Smooth muscle cell (in vitro differentiated cells): ENCODE data around the gene SERHL2. TPM values are rescaled to one million over a fixed set of nuclear protein-coding genes. Genes with fewer than 3 reads are reported as not detected.
"Not testable (repeated sequence)": the region's sequence is repeated elsewhere in the genome, so short reads cannot be mapped to it uniquely, and the experiment has no call there.

Experiments used
- DNase-seq: peaks from one replicate; lab custom pipeline; 2025; ENCODE audit not compliant: unreplicated experiment; lab: John Stamatoyannopoulos, UW
- H2AFZ ChIP-seq: fragments of 200-600 bp; sonication (generic); 2 replicates; pipeline ENCODE4 v1.6.0; 2016; ENCODE audit warnings: antibody characterized with exemption, low read depth, mild to moderate bottlenecking
- H3F3A ChIP-seq: fragments of 200-600 bp; sonication (generic); 2 replicates; pipeline ENCODE4 v1.6.0; 2017; ENCODE audit warnings: antibody characterized with exemption, low read depth
- H3K27ac ChIP-seq: fragments of 200-600 bp; sonication (generic); 2 replicates; pipeline ENCODE4 v1.5.1; 2016; ENCODE audit warnings: low read depth, mild to moderate bottlenecking
- H3K27me3 ChIP-seq: fragments of 200-600 bp; sonication (generic); 2 replicates; pipeline ENCODE4 v1.6.1; 2016; ENCODE audit warnings: low read depth, mild to moderate bottlenecking
- H3K36me3 ChIP-seq: fragments of 200-600 bp; sonication (generic); 2 replicates; pipeline ENCODE4 v1.5.1; 2016; ENCODE audit warnings: low read depth
- H3K4me1 ChIP-seq: fragments of 200-600 bp; sonication (generic); 2 replicates; pipeline ENCODE4 v1.5.1; 2016; ENCODE audit warnings: low read depth
- H3K4me2 ChIP-seq: fragments of 200-600 bp; sonication (generic); 2 replicates; pipeline ENCODE4 v1.6.0; 2016; ENCODE audit warnings: mild to moderate bottlenecking
- H3K4me3 ChIP-seq: fragments of 200-600 bp; sonication (generic); 2 replicates; pipeline ENCODE4 v1.5.1; 2016; ENCODE audit warnings: mild to moderate bottlenecking
- H3K79me2 ChIP-seq: fragments of 200-600 bp; sonication (generic); 2 replicates; pipeline ENCODE4 v1.6.0; 2016; ENCODE audit warnings: low read depth, mild to moderate bottlenecking
- H3K9ac ChIP-seq: fragments of 200-600 bp; sonication (generic); 2 replicates; pipeline ENCODE4 v1.6.0; 2016; ENCODE audit warnings: low read depth
- H3K9me3 ChIP-seq: fragments of 200-600 bp; sonication (generic); replicated peaks from 2 replicates; pipeline ENCODE4 v1.5.1; 2016; ENCODE audit warnings: low read depth
- H4K20me1 ChIP-seq: fragments of 200-600 bp; sonication (generic); 2 replicates; pipeline ENCODE4 v1.6.0; 2016; ENCODE audit warnings: low read depth
- CTCF ChIP-seq: fragments of 200-600 bp; sonication (generic); IDR thresholded peaks from 2 replicates; pipeline ENCODE4 v1.5.1; 2017; ENCODE audit warnings: borderline replicate concordance, mild to moderate bottlenecking, antibody characterized with exemption; ENCODE audit not compliant: insufficient read depth, poor library complexity, severe bottlenecking
- WGBS: methylation state at CpG from one replicate; pipeline ENCODE4 v1.1.7; 2016; ENCODE audit warnings: low lambda C conversion rate; 5-methylcytosine and 5-hydroxymethylcytosine counted together
- polyA plus RNA-seq: library from polyadenylated mRNA; unstranded; fragments of >200 nt; fragmentation: Nextera tagmentation; extraction: Ambion mirVana; gene quantifications from 2 replicates; pipeline ENCODE4 v1.2.1, GENCODE V29; 2016
- total RNA-seq: library from RNA; depleted of rRNA; stranded (reverse); fragments of >200 nt; gene quantifications from 2 replicates; pipeline ENCODE4 v1.2.3, GENCODE V29; 2014

Gene SERHL2
- total and polyA plus RNA-seq, 2 experiments from 2014 or later, result 1.3 to 4.6 TPM

GRCh38 chr22:42549331-42550060 lies 4.3 kb upstream of the SERHL2 start:
- Histone ChIP-seq H3K9ac (no peak overlapping the region), H3K4me2 (no peak overlapping the region), H3F3A (no peaks in the 10 kb centered on the region), H3K27me3 (no peaks in the 10 kb centered on the region), H3K36me3 (no peaks in the 10 kb centered on the region), H3K4me1 (no peaks in the 10 kb centered on the region), H4K20me1 (no peaks in the 10 kb centered on the region), H3K79me2 (no peaks in the 10 kb centered on the region), H3K27ac (no peak overlapping the region), H3K4me3 (no peak overlapping the region), H3K9me3 (no peaks in the 10 kb centered on the region), H2AFZ (no peak overlapping the region)
- DNase-seq, result no peak
- no peak for TF ChIP-seq CTCF
- WGBS, result 84% methylated on average over 9 of the region's 11 CpGs

GRCh38 chr22:42552294-42552647 lies 1.5 kb upstream of the SERHL2 start:
- not testable (repeated sequence) for H3K4me2 ChIP-seq, H3K9ac ChIP-seq, H3F3A ChIP-seq, H3K4me1 ChIP-seq, H3K79me2 ChIP-seq, H3K9me3 ChIP-seq, H3K4me3 ChIP-seq, H2AFZ ChIP-seq, H4K20me1 ChIP-seq, H3K27ac ChIP-seq, H3K36me3 ChIP-seq, DNase-seq, H3K27me3 ChIP-seq
- 96% methylated on average over 6 of the region's 6 CpGs for WGBS

GRCh38 chr22:42560381-42560780 lies 6.6 kb downstream of the SERHL2 start:
- no peak for DNase-seq
- Histone ChIP-seq H3K4me1 (no peaks in the 10 kb centered on the region), H3K27ac (no peak overlapping the region), H3K79me2 (no peaks in the 10 kb centered on the region), H4K20me1 (no peaks in the 10 kb centered on the region), H3K9ac (no peak overlapping the region), H3K9me3 (no peaks in the 10 kb centered on the region), H3F3A (no peaks in the 10 kb centered on the region), H3K27me3 (no peaks in the 10 kb centered on the region), H2AFZ (no peak overlapping the region), H3K4me2 (no peak overlapping the region), H3K4me3 (no peak overlapping the region), H3K36me3 (no peaks in the 10 kb centered on the region)
- no peak for TF ChIP-seq CTCF
- 91% methylated on average over 8 of the region's 8 CpGs for WGBS

GRCh38 chr22:42560781-42561180 lies 7.0 kb downstream of the SERHL2 start:
- H4K20me1 ChIP-seq, result no peaks in the 10 kb centered on the region
- no peaks in the 10 kb centered on the region for H3K27me3 ChIP-seq
- H3F3A ChIP-seq, result no peaks in the 10 kb centered on the region
- H3K4me3 ChIP-seq, result no peak overlapping the region
- 73% methylated on average over 7 of the region's 7 CpGs for whole genome bisulfite sequencing
- no peak overlapping the region for H3K27ac ChIP-seq
- no peak for DNase-seq
- TF ChIP-seq CTCF, result peak; percentile 46
- no peaks in the 10 kb centered on the region for H3K9me3 ChIP-seq
- H3K4me1 ChIP-seq, result no peaks in the 10 kb centered on the region
- H3K9ac ChIP-seq, result no peak overlapping the region
- no peaks in the 10 kb centered on the region for H3K36me3 ChIP-seq
- H3K79me2 ChIP-seq, result no peaks in the 10 kb centered on the region
- H3K4me2 ChIP-seq, result no peak overlapping the region
- H2AFZ ChIP-seq, result no peak overlapping the region
